BJ (cell line): ENCODE measurements around the gene NQO2. TPM values are rescaled to one million over a fixed set of nuclear protein-coding genes. Genes with fewer than 3 reads are reported as not detected.

ENCODE experiments used
- CTCF ChIA-PET: fragments of 350-600 bp; formaldehyde crosslinking; extraction: SDS; loops from one replicate; lab custom pipeline; 2021; ENCODE audit warnings: antibody characterized with exemption, inconsistent platforms; lab: Yijun Ruan, JAX
- POLR2A ChIA-PET: fragments of 300-600 bp; sonication (Branson Sonifier 250); formaldehyde crosslinking; extraction: SDS; loops from one replicate; lab custom pipeline; 2021; ENCODE audit warnings: antibody characterized with exemption; lab: Charles Lee
- DNase-seq: peaks from one replicate; pipeline ENCODE4 v3.0.0-alpha.2; 2011; ENCODE audit warnings: low read depth
- H3K27me3 ChIP-seq: 2 replicates; pipeline ENCODE4 v1.6.0; 2011; ENCODE audit warnings: low read length; ENCODE audit not compliant: control insufficient read depth, insufficient read depth
- H3K36me3 ChIP-seq: 2 replicates; pipeline ENCODE4 v1.5.1; 2011; ENCODE audit warnings: low read length; ENCODE audit not compliant: control insufficient read depth, insufficient read depth
- H3K4me3 ChIP-seq: 2 replicates; pipeline ENCODE4 v1.5.1; 2011; ENCODE audit warnings: low read depth, mild to moderate bottlenecking, control low read depth, low read length
- CTCF ChIP-seq: IDR thresholded peaks from 2 replicates; pipeline ENCODE4 v1.5.1; 2011; ENCODE audit warnings: low read depth, mild to moderate bottlenecking, control low read depth, inconsistent platforms, low read length, moderate library complexity; ENCODE audit not compliant: insufficient read depth
- polyA plus RNA-seq: library from polyadenylated mRNA; depleted of rRNA; stranded (reverse); fragments of >200 nt; gene quantifications from 2 replicates; pipeline ENCODE4 v1.2.3, GENCODE V29; 2011; rRNA removed
- small RNA-seq: library from RNA; depleted of rRNA; stranded (forward); fragments of <200 nt; gene quantifications from one replicate; pipeline ENCODE3, GENCODE V24; 2012; ENCODE audit warnings: low replicate concordance, low read depth; ENCODE audit not compliant: insufficient read length

The NQO2 gene
- polyA plus RNA-seq, 1 experiment = 56.2 TPM

GRCh38 chr6:3063733-3064700, 64.3 kb downstream of the NQO2 start:
- POLR2A ChIA-PET = interaction anchor here (0.5 to 1.3 kb wide), 5 partner anchors 42 to 348 kb away, joined by 3 to 4 read pairs (median 3); no protein-coding TSS in a partner anchor
- H3K36me3 ChIP-seq = no peaks in the 10 kb centered on the region
- peak overlapping the region; percentile 71 for H3K4me3 ChIP-seq
- no peaks in the 10 kb centered on the region for H3K27me3 ChIP-seq
- CTCF ChIA-PET = interaction anchor here (0.7 to 2.7 kb wide), 2 partner anchors 42 to 62 kb away, joined by 3 to 10 read pairs; no protein-coding TSS in a partner anchor
- TF ChIP-seq CTCF = 0 out of 2 replicates have a peak, but pooled peaks have one; percentile 15
- DNase-seq = peak; percentile 73

GRCh38 chr6:3068329-3069214, 68.9 kb downstream of the NQO2 start, which contains the start of gene RIPK1:
RIPK1 (plus strand) TSS chr6:3068494; CDS start chr6:3076824, 8,330 bp downstream.
- H3K27me3 ChIP-seq = no peaks in the 10 kb centered on the region
- H3K36me3 ChIP-seq = no peaks in the 10 kb centered on the region
- TF ChIP-seq CTCF = peak; percentile 42
- DNase-seq = peak; percentile 31
- H3K4me3 ChIP-seq = peak within 1 kb of the TSS; percentile 84
- CTCF ChIA-PET = interaction anchor here (0.8 to 2.1 kb wide), 3 partner anchors 69 to 191 kb away, joined by 3 to 5 read pairs (median 3); partner anchors contain the start of gene NQO2
- POLR2A ChIA-PET = interaction anchor here (0.6 to 0.7 kb wide), 2 partner anchors 70 to 80 kb away, joined by 3 read pairs; no protein-coding TSS in a partner anchor

Small RNAs within 50 kb of the gene (small RNA-seq; reads per million reads assigned to genes)
- not detected for gene AL133351.4

Other genes starting within 250 kb of the NQO2 start
- 0.20 and 0.21 TPM in 2 replicates for gene MYLK4, start 249.0 kb upstream of the NQO2 start, polyA plus RNA-seq
- gene WRNIP1, start 234.5 kb upstream of the NQO2 start, polyA plus RNA-seq = 23.9 and 26.5 TPM in 2 replicates
- gene SERPINB1, start 158.0 kb upstream of the NQO2 start, polyA plus RNA-seq = 17.9 and 31.3 TPM in 2 replicates
- gene SERPINB9, start 96.6 kb upstream of the NQO2 start, polyA plus RNA-seq = 2.8 and 3.7 TPM in 2 replicates
- gene SERPINB6, start 28.3 kb upstream of the NQO2 start, polyA plus RNA-seq = 89.6 and 113 TPM in 2 replicates
- 19.5 and 20.2 TPM in 2 replicates for gene RIPK1, start 68.6 kb downstream of the NQO2 start, polyA plus RNA-seq
- gene BPHL, start 118.8 kb downstream of the NQO2 start, polyA plus RNA-seq = 12.1 and 12.2 TPM in 2 replicates
- gene TUBB2A, start 157.7 kb downstream of the NQO2 start, polyA plus RNA-seq = 138 and 184 TPM in 2 replicates
- gene TUBB2B, start 227.8 kb downstream of the NQO2 start, polyA plus RNA-seq = 10.9 and 13.3 TPM in 2 replicates